GM21526 (cell line): ENCODE data around the gene GJB6.

Experiments
- ATAC-seq: cut with Tn5 transposase; IDR thresholded peaks from one replicate; pipeline ENCODE4 v1.9.1; 2021; ENCODE audit warnings: moderate library complexity; ENCODE audit not compliant: unreplicated experiment, low FRiP score

GJB6 gene

DNA sequence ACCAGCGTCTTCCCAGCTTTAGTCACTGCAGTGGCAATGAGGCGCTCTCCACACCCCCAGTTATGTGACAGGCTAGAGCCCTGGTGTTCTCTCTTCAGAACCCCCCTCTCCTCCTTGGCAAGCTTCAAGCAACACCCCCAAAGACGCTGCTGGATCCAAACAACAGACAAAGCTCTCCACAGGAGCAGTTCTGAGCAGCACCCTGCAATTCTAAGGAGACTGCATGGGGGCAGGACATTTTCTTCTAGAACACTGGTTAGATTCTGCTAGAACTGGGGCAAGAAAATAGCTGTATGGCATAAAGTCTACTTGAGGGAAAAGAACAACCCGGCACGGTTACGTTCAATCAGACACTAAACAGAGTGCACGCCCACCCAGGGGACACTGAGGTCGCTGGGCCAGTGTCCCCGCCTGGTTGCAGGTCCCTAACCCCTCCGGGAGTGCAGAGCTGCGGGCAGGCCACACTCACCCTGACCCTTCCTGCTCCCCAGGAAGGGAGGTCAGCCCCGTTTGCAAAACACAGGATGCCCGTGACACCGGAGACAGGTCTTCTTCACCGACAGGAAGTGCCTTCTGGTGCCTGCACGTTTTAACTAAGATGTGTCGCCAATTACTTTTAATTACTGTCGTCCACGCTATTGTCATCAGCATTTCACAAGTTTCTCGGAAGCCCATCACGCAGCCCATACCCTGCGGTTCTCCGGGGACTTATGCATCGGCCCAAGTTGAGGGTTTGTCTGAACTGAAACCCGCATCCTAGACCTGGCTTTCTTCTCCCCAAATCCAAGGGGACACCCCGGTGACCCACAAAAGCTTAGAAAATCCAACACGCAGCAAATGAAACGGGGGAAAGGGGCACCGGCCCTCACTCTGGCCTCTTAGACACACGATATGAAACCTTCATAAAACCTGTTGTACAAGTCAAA is 943 bp downstream of the GJB6 start:
- ATAC-seq = no peak

DNA sequence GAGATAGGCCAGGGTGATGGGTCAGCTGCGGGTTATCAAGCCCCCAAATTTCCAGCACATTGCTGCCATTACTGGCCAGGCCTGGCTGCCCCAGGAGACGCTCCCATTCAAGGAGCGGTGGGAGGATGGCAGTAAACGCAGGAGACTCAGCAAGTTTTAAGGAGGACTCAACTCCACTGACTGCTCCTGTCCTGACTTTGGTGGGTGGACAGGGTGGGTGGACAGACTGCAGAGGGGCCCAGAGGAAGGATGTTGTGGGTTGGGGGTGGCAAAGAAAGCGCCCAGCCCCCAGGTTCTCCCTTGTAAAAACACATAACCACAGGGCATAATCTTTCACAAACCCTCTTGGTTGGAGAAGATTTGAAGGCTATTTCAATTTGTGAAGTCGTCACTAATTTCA is 4.4 kb downstream of the GJB6 start:
- ATAC-seq = no peak

DNA sequence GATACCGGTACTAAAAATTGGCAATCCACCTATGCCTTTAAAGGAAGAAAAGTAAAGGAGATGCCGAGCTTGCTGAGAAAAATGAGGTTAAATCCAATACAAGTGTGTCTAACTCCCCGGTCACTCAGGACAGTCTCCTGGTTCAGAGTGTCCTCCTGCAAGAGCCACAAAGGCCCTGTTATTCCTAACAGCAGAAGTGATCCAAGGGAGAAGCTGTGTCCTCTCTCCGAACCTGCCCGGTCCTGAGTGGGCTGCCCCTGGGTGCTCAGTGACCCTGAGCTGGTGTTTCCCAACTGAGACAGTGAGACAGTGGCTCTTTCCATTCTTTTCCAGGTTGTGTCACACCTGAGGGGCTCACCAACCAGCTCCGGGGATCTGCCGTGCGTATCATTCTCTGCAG is 4.8 kb downstream of the GJB6 start:
- ATAC-seq = no peak

DNA sequence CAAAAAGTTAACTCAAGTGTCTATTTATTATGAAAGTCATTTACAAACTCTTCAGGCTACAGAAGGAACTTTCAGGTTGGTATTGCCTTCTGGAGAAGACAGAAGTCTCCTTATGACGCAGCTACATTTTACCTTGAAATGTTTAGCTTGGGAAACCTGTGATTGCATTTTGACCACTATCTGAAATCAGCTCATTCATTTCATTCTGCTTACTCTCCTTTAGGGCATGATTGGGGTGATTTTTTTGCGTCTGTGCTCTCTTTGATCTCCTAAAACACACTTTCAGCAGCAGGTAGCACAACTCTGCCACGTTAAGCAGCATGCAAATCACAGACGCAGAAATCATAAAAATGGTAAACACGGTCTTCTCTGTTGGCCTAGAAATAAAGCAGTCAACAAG is 9.6 kb downstream of the GJB6 start:
- no peak for ATAC-seq

DNA sequence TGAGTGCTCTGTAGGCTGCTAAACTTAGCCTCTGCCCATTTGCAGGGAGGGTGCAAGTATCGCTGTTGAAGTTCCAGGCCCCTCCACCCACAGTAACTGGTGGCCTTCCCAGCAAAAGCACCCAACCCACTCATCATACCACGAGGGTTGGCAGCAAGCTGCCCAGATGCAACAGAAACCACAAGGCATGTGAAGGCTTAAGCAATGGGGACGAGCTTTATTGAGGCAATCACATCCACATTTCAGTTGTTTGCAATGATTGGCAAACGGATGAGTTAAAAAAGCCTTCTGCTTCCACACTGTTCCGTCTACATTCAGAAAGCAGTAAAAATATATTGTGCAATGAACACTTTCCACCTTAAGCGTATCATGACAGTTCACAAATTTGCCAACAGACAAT is 10.3 kb downstream of the GJB6 start:
- no peak for ATAC-seq

DNA sequence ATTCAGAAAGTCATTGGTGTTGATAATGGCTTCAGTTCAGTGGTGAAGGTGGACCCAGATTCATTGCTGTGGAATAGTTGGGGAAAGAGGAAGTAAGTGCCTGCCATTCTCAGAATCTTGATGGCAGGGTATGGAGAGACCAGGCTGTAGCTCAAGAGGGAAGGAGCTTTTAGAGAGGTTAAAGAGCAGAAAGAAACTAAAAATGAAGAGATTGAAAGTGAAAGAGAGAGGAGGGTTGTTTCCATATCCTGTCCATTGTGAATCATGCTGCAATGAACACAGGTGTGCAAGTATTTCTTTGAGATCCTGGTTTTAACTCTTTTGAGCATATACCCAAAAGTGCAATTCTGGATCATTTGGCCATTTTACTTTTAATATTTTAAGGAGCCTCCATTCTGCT is 12.5 kb downstream of the GJB6 start:
- peak; percentile 74 for ATAC-seq

DNA sequence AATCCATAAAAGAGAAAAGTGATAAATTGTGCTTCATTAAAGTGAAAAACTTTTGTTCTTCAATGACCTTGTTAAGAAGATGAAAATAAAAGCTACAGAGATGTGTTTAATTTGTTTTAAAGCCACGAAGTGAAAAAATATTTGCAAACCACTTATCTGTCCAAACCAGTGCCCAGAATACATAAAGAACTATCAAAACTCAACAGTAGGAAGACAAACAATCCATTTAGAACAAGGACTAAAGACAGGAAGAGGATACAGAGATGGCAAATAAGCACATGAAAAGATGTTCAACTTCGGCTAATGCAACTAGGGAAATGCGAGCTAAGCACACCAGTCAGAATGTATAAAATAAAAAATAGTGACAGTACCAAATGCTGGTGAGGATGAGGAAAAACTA is 15.0 kb downstream of the GJB6 start:
- no peak for ATAC-seq

DNA sequence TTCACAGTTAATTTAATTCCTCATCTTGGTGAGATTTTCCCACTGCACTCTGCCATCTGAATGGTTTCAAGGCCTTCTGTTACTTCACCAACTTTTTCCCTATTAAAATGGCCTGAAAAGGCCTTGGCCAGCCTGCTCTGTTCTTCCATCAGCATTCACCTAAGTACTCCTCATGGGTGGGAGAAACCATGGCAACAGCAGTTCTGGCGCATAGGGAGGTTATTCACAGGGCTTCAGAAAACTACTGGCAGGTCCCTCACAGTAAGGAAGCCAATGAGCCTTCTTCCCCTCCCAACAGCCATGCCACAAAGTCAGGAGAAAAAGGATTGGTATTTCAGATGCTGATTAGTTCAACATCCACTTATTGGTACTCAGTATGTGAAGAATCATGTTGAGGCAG is 22.2 kb downstream of the GJB6 start:
- ATAC-seq = no peak

DNA sequence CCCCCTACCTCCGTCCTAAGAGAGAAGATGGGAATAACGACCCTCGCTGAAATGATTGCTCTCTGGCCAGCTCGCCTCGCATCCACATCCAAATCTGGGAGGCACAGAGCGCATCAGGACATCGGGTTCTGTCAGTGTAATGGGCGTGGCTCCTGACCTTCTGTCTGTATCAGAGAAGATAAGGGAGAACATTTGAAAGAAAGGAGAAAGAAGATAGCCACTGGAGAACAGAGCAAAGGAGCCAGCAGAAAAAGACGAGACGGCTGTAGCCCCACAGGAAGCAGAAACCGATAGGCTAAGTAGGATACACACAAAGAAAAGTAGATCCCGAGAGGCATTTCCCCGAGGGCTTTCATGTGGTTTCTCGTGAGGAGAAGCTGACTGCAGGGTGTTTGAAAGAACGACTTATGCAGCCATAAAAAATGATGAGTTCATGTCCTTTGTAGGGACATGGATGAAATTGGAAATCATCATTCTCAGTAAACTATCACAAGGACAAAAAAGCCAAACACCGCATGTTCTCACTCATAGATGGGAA is 25.4 kb downstream of the GJB6 start:
- no peak for ATAC-seq

DNA sequence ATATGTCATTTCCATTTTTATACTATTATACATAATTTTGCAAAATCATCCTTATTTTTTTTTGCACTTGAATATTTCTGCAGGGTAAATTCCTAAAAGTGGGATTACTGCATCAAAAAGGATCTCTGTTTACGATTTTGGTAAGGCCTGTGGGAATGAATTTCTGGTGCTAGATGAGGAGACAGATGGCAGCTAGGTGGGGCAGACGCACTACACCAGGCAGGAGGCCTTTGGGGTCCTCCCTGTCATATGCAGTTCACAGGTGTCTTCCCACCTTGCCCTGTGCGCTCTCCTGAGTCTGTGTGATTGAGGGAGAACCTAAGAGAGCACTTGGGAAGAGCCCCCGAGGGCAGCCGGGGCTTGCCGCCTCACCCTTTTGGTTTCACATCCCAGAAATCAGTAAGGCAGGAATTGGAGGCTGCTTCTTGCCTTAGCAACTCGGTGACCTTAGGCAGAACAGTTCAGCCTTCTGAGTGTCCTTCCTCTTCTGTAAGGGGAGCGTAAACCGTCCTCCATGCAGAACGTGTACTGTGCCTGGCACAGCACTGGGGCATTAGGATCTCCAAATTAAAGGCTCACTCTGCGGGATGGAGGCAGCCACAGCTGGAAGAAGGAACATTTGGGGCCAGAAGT is 25.9 kb downstream of the GJB6 start:
- ATAC-seq = no peak

DNA sequence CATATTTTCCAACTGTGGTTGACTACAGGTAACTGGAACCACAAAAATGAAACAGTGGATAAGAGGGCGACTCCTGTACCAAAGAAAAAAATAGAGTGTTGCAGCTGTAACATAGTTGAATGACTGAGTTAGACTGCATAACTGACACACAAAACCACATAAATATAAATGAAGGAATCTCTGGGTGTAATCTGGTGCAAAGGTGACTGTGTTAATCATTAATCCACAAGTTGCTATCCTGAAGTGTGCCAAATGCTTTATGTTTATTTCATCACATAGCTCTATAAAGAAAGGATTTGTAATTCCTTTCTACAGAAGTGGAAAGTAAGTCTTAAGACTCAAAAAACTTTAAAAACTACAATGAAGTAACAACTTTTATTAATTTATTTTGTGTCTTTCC is 33.3 kb downstream of the GJB6 start:
- no peak for ATAC-seq

DNA sequence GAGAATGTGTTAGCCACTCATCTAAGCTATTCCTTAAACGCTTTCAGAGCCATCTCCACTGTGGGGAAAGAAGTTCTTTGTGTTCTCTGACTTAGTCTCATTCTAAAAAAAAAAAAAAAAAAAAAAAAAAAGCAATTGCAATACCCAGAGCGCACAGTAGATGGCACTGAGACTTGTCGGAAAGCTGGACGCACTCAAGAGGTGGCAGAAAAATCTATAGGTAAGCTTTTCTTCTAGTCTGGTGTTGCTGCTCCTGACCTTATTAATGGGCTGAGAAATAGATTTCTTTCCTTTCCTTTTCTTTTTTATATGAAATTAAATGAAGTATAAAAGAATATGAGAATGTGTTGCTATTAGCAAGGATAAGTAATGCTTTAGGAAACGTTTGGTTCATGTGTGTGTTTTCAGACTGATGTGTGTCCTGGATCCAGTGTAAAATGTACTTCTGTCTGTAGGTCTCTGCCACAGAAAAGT is 34.7 kb downstream of the GJB6 start:
- ATAC-seq = no peak

DNA sequence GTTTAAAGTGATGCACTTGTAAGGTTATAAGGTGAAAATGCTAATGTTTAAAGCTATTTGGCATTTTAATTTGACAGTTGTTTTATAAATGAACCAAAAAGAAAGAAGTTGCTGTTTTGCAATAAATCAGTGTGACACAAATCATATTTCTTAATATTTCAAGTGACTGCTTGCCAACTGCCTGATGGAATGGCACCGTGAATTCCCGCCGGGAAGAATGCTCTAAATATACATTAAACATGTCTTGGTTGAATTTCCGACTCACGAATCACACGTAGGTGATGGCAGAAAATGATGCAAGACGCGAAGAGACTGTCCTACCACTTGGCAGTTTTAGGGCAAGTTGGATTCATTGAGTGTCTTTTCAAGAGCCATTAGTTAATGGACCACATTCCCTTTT is 36.3 kb downstream of the GJB6 start:
- ATAC-seq = no peak

DNA sequence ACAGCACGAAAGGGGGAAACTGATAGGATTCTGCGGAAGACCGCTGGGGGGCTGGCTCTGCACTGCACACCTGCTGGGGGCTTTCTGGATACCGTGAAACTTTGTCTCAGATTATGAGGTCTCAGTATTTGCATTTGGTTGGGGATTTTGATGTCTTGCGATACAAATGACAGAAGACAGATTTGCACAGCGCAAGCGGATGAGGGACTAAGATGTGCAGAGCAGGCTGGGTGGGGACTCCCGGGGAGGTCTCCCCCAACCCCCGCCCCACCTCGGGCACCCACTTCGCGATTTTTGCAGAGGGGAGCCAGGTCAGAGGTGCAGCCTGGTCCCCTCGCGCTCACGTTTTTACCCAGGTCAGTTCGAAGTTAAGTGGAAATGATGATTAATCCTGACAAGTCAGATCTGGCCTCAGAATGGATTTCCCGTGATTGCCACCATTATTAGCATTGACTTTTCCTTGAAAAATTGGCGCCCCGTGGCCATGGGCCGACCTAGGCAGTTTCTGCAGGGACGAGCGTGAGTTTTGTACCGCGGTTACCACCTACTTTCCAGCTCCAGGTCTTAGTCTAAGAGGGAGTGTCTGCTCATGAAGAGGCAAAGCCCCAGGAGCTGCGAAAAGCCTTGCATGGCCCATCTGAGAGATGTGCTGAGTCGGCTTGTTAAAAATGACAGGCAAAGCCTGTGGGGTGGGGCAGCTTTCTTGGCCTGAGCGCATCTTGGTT is 38.0 kb downstream of the GJB6 start:
- no peak for ATAC-seq

DNA sequence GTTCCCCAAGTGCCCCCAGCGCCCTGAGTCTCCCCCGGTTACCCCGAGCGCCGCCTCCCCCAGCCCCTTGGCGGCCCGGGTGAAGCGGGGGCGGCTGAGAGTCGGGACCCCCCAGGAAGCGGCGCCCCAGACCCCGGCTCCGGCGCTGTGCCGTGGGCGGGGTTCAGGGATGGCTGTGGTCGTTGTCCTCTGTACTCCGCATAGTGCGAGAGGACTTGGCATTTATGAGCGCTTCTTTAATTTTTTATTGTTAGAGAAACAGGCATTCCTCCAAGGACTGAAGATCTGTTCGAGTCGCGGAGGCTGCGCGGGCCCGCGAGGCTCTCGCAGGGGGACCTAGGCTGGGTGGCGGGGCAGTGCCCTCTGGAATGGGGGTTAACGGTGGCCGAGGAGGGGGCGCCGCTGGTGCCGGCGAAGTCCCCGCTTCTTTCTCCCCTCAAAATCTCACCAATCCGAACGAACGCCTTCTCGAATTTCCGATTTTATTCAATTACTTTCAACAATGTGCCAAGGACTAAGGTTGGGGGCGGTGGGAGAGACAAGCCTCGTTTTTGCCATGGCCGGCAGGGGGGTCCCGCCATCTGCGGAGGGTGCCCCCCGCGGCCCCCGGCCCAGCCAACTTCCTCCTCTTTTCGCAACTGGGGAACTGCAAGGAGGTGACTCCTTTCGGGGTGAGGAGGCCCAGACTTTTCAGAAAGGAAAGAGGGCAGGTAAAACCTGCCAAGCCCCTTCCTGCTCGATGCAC is 38.8 kb downstream of the GJB6 start:
- no peak for ATAC-seq

DNA sequence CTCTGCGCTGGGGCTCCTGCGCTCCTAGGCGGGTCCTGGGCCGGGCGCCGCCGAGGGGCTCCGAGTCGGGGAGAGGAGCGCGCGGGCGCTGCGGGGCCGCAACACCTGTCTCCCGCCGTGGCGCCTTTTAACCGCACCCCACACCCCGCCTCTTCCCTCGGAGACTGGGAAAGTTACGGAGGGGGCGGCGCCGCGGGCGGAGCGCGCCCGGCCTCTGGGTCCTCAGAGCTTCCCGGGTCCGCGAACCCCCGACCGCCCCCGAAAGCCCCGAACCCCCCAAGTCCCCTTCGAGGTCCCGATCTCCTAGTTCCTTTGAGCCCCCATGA is 39.3 kb downstream of the GJB6 start, which contains the start of gene GJB2:
TSS of gene GJB2 (minus strand) at position 103 of the 326 bp plus-strand sequence. CDS start 3,357 bp downstream, outside the sequence.
- ATAC-seq = no peak

DNA sequence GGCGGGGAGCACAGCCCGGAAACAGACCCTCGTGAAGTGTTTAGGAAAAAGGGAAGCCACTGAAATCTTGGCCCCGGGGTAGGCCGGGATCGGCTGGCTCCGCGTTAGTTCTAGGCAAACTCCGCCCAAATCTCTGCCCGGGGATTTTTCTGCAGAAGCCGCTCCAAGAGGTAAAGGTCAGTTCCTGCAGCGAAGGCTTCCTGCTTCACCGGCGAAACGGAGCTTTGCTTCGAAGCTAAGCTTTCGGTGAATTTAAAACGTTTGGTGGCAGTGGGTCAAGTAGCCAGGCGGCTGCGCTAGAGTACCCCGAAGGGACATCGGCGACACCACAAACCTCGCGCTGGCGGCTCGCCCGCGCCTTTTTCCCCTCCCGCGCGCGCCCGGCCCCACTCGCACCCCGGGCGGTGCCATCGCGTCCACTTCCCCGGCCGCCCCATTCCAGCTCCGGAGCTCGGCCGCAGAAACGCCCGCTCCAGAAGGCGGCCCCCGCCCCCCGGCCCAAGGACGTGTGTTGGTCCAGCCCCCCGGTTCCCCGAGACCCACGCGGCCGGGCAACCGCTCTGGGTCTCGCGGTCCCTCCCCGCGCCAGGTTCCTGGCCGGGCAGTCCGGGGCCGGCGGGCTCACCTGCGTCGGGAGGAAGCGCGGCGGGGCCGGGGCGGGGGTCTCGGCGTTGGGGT is 39.8 kb downstream of the GJB6 start:
- no peak for ATAC-seq

DNA sequence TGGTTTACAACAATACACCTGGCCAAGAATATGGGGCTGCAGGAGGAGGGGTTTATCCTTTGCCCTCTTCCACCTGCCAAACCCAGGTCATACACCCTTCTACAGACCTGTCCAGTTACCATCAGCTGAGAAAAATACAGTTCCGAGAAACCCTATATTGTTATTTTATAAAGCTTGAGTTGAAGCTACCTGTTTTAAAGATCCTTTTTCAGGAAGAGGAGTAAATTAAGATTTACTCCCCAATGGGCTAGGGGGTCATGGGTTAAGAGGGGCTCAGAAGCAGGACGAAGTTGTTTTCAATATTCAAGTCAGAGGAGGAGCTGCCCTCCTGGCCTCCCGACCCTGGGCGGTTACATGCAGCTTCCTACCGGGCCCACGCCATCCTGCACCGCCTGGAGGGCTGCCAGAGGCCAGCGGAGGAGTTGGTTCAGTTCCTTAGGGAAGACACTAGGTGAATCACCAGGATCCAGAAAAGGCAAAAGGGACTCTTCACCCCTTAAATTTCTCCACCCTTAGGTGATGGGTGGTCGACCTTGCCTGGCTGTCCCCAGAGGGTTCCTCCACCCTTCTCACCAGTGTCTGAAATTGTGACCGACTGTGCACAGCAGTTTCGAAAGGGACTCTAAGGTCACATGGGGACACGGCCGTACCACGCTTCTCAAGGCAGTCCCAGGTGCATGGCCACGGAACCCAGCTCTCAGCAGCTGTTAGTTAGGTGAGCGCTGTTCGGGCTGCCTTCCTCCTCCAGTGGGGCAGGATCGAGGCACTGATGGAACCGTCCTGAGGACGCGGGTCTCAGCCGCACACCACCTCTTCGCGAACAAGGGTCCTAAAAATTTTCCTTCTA is 40.6 kb downstream of the GJB6 start:
- ATAC-seq = no peak
